ENCODE measurements around the gene ABCD1. TPM values are rescaled to one million over a fixed set of nuclear protein-coding genes. Genes with fewer than 3 reads are reported as not detected.

The ABCD1 gene
- total and polyA plus RNA-seq, 9 of the 15 experiments (the other 6 are each of a cell fraction or from before 2014, with no cell fraction given) = 0.07 to 6.9 (median 2.2) TPM

GRCh38 chrX:153763989-153764755, 39.5 kb downstream of the ABCD1 start, which contains the start of gene PLXNB3 (continued):
- TF ChIP-seq, protein P1, sequence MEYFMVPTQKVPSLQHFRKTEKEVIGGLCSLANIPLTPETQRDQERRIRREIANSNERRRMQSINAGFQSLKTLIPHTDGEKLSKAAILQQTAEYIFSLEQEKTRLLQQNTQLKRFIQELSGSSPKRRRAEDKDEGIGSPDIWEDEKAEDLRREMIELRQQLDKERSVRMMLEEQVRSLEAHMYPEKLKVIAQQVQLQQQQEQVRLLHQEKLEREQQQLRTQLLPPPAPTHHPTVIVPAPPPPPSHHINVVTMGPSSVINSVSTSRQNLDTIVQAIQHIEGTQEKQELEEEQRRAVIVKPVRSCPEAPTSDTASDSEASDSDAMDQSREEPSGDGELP (CRISPR knock-in tag; IDR thresholded peaks at IDR 0.05; ENCODE audit: borderline replicate concordance) = 0 out of 2 replicates have a peak, but pooled peaks have one; percentile 26
- TF ChIP-seq ZNF511 (CRISPR knock-in tag; IDR thresholded peaks at IDR 0.05) = no peak
- no peak for TF ChIP-seq ZNF561 (CRISPR knock-in tag; conservative IDR thresholded peaks at IDR 0.05)
- TF ChIP-seq ARID4B (CRISPR knock-in tag; IDR thresholded peaks at IDR 0.05) = no peak
- TF ChIP-seq ZBED1 (IDR thresholded peaks at IDR 0.05) = no peak
- TF ChIP-seq GABPB2 (CRISPR knock-in tag; conservative IDR thresholded peaks at IDR 0.05) = no peak
- peak; percentile 87 for TF ChIP-seq MYNN (IDR thresholded peaks at IDR 0.05)
- TF ChIP-seq MYNN (CRISPR knock-in tag; IDR thresholded peaks at IDR 0.05) = no peak
- no peak for TF ChIP-seq ZNF77 (CRISPR knock-in tag; IDR thresholded peaks at IDR 0.05)
- TF ChIP-seq, protein P2, sequence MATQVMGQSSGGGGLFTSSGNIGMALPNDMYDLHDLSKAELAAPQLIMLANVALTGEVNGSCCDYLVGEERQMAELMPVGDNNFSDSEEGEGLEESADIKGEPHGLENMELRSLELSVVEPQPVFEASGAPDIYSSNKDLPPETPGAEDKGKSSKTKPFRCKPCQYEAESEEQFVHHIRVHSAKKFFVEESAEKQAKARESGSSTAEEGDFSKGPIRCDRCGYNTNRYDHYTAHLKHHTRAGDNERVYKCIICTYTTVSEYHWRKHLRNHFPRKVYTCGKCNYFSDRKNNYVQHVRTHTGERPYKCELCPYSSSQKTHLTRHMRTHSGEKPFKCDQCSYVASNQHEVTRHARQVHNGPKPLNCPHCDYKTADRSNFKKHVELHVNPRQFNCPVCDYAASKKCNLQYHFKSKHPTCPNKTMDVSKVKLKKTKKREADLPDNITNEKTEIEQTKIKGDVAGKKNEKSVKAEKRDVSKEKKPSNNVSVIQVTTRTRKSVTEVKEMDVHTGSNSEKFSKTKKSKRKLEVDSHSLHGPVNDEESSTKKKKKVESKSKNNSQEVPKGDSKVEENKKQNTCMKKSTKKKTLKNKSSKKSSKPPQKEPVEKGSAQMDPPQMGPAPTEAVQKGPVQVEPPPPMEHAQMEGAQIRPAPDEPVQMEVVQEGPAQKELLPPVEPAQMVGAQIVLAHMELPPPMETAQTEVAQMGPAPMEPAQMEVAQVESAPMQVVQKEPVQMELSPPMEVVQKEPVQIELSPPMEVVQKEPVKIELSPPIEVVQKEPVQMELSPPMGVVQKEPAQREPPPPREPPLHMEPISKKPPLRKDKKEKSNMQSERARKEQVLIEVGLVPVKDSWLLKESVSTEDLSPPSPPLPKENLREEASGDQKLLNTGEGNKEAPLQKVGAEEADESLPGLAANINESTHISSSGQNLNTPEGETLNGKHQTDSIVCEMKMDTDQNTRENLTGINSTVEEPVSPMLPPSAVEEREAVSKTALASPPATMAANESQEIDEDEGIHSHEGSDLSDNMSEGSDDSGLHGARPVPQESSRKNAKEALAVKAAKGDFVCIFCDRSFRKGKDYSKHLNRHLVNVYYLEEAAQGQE (IDR thresholded peaks at IDR 0.05; ENCODE audit: borderline replicate concordance) = peak; percentile 73
- TF ChIP-seq, protein P2 (CRISPR knock-in tag; IDR thresholded peaks at IDR 0.05; ENCODE audit: low read depth) = no peak
- no peak for TF ChIP-seq HDAC2 (IDR thresholded peaks at IDR 0.05)
- TF ChIP-seq RB1 (IDR thresholded peaks at IDR 0.05; ENCODE audit: low read depth) = no peak
- TF ChIP-seq ESRRB (CRISPR knock-in tag; IDR thresholded peaks at IDR 0.05; ENCODE audit: borderline replicate concordance) = no peak
- TF ChIP-seq SMARCE1 (IDR thresholded peaks at IDR 0.05) = no peak
- TF ChIP-seq GTF2F1 (IDR thresholded peaks at IDR 0.05; ENCODE audit: low read depth, low read length) = no peak
